HL-60 (cell line): Measurements from ENCODE around the gene SYCN.

ENCODE experiments used
- DNase-seq, 2 experiments: peaks; one replicate each; pipeline ENCODE4 v3.0.0-alpha.2; 2010 to 2020; ENCODE audit warnings: low read depth in 1 of 2, low spot score in 1 of 2
- H3K27ac ChIP-seq: fragments of 250-450 bp; sonication (Bioruptor Pico); replicated peaks from 2 replicates; pipeline ENCODE4 v1.5.1; 2020; ENCODE audit warnings: mild to moderate bottlenecking, moderate library complexity
- H3K27me3 ChIP-seq: fragments of 250-450 bp; sonication (Bioruptor Pico); 2 replicates; pipeline ENCODE4 v1.5.1; 2021; ENCODE audit warnings: mild to moderate bottlenecking, moderate library complexity; ENCODE audit not compliant: insufficient read depth, poor library complexity, severe bottlenecking
- H3K4me3 ChIP-seq: replicated peaks from 2 replicates; pipeline ENCODE4 v1.5.1; 2011; ENCODE audit warnings: mild to moderate bottlenecking, control low read depth, low read length; ENCODE audit not compliant: insufficient read depth
- GABPA ChIP-seq: IDR thresholded peaks from 2 replicates; pipeline ENCODE4 v1.6.1; 2012; ENCODE audit warnings: low read depth
- POLR2AphosphoS5 ChIP-seq: IDR thresholded peaks from 2 replicates; pipeline ENCODE4 v1.6.1; 2012; ENCODE audit warnings: low read depth
- SPI1 ChIP-seq: IDR thresholded peaks from 2 replicates; pipeline ENCODE4 v1.6.1; 2012; ENCODE audit warnings: low read depth, mild to moderate bottlenecking, borderline replicate concordance
- TF ChIP-seq, protein P1 (sequence below): IDR thresholded peaks from one replicate; pipeline ENCODE4 v1.5.1; 2011; ENCODE audit warnings: low read length, control low read depth, inconsistent platforms; ENCODE audit not compliant: insufficient read depth
- TF ChIP-seq, protein P2 (sequence below): IDR thresholded peaks from 2 replicates; pipeline ENCODE4 v1.6.1; 2012; ENCODE audit warnings: low read depth; ENCODE audit not compliant: insufficient replicate concordance

The SYCN gene

DNA sequence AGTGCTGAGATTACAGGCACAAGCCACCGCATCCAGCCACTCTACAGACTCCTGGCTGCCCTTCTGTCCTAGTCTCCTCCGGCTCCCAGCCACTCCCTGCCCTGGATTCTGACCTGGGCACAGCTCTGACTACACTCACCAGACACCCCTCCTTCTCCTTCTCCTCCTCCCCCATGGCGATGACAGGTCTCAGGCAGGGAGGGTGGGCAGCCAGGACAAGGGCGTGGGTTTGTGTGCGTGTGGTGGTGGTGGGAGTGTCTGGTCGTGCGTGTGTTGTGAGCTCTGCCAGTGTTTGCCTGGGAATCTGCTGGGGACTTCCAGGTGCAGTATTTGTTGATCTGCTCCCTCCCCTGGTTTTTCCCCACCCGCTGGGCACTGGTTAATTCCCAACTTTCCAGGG is 10.3 kb downstream of the SYCN start:
- TF ChIP-seq POLR2AphosphoS5 (no peak), GABPA (no peak)
- Histone ChIP-seq H3K27me3 (peaks cover 44% of the 10 kb centered on the region), H3K4me3 (no peak overlapping the region), H3K27ac (no peak overlapping the region)
- no peak for DNase-seq

DNA sequence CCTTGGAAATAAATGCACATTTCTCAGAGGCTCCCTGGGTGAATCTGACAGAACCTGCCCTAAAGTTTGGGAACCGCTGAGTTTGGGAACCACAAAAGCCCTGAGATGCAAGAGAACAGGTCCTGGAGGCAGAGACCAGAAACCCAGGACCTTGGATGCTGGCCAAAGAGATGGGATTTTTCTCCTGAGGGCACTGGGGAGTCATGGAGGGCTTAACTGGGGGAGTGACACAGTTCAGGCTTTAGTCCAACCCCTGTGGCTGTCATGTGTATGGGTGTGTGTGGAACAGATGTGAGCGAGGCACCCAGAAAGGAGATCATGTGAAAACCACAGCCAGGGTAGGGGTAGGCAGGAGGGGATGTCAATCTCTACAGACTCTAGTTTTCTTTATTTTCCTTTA is 11.2 kb downstream of the SYCN start:
- no peak for DNase-seq
- H3K27me3 ChIP-seq = peaks cover 37% of the 10 kb centered on the region

DNA sequence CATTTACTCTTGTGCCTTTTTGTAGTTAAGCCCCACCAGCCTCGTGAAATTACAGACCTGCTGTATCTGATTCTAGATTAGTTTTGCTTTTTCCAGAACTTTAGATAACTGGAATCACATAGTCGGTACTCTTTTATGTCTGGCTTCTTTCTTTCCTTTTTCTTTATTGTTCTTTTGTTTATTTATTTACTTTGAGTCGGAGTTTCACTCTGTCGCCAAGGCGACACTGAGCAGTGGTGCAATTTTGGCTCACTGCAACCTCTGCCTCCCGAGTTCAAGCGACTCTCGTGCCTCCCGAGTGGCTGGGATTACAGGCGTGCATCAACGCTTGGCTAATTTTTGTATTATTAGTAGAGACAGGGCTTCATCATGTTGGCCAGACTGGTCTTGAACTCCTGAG is 13.3 kb downstream of the SYCN start:
- TF ChIP-seq SPI1 = no peak
- TF ChIP-seq, protein P1, sequence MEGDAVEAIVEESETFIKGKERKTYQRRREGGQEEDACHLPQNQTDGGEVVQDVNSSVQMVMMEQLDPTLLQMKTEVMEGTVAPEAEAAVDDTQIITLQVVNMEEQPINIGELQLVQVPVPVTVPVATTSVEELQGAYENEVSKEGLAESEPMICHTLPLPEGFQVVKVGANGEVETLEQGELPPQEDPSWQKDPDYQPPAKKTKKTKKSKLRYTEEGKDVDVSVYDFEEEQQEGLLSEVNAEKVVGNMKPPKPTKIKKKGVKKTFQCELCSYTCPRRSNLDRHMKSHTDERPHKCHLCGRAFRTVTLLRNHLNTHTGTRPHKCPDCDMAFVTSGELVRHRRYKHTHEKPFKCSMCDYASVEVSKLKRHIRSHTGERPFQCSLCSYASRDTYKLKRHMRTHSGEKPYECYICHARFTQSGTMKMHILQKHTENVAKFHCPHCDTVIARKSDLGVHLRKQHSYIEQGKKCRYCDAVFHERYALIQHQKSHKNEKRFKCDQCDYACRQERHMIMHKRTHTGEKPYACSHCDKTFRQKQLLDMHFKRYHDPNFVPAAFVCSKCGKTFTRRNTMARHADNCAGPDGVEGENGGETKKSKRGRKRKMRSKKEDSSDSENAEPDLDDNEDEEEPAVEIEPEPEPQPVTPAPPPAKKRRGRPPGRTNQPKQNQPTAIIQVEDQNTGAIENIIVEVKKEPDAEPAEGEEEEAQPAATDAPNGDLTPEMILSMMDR = no peak
- TF ChIP-seq POLR2AphosphoS5 = no peak
- TF ChIP-seq, protein P2, sequence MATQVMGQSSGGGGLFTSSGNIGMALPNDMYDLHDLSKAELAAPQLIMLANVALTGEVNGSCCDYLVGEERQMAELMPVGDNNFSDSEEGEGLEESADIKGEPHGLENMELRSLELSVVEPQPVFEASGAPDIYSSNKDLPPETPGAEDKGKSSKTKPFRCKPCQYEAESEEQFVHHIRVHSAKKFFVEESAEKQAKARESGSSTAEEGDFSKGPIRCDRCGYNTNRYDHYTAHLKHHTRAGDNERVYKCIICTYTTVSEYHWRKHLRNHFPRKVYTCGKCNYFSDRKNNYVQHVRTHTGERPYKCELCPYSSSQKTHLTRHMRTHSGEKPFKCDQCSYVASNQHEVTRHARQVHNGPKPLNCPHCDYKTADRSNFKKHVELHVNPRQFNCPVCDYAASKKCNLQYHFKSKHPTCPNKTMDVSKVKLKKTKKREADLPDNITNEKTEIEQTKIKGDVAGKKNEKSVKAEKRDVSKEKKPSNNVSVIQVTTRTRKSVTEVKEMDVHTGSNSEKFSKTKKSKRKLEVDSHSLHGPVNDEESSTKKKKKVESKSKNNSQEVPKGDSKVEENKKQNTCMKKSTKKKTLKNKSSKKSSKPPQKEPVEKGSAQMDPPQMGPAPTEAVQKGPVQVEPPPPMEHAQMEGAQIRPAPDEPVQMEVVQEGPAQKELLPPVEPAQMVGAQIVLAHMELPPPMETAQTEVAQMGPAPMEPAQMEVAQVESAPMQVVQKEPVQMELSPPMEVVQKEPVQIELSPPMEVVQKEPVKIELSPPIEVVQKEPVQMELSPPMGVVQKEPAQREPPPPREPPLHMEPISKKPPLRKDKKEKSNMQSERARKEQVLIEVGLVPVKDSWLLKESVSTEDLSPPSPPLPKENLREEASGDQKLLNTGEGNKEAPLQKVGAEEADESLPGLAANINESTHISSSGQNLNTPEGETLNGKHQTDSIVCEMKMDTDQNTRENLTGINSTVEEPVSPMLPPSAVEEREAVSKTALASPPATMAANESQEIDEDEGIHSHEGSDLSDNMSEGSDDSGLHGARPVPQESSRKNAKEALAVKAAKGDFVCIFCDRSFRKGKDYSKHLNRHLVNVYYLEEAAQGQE = no peak
- TF ChIP-seq GABPA = no peak
- Histone ChIP-seq H3K4me3 (no peak overlapping the region), H3K27ac (no peak overlapping the region), H3K27me3 (peaks cover 23% of the 10 kb centered on the region)
- DNase-seq = no peak

More for the DNA sequence above, 11.2 kb downstream of the SYCN start:
- Histone ChIP-seq H3K4me3 (no peak overlapping the region), H3K27ac (no peak overlapping the region)
- TF ChIP-seq POLR2AphosphoS5 (no peak), SPI1 (no peak), GABPA (no peak)
- TF ChIP-seq, protein P1 = no peak
- TF ChIP-seq, protein P2 = no peak

DNA sequence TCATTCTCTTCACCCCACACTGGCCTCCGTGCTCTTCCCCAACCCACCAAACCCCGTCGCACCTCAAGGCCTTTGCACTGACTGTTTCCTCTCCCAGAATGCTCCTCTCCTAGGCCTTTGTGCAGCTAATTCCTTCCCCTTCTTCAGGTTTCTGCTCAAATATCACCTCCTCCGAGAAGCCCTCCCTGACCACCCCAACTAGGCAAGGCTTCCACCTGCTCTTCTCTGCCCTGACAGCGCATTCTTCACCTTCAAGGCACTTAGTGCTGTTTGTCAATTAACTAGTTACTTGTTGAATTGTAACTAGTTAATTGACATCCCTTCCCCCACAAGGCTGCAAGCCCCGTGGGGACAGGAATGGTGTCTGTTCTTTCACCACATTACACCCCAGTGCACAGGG is 15.1 kb downstream of the SYCN start:
- H3K4me3 ChIP-seq = no peak overlapping the region
- no peak overlapping the region for H3K27ac ChIP-seq
- TF ChIP-seq POLR2AphosphoS5 (no peak), SPI1 (no peak), GABPA (no peak)
- TF ChIP-seq, protein P1 = no peak
- TF ChIP-seq, protein P2 = no peak
- peaks cover 10% of the 10 kb centered on the region for H3K27me3 ChIP-seq
- DNase-seq = no peak
